Neural crest cell (in vitro differentiated cells): ENCODE measurements around the gene LRRC8E. TPM values are rescaled to one million over a fixed set of nuclear protein-coding genes. Genes with fewer than 3 reads are reported as not detected.

Experiments
- DNase-seq: peaks from one replicate; pipeline ENCODE4 v3.0.0; 2021; ENCODE audit warnings: low read depth, mixed read lengths, low spot score
- H3K27ac Mint-ChIP-seq: one replicate; pipeline ENCODE4 v1.8.0; 2021; ENCODE audit warnings: mild to moderate bottlenecking, mixed read lengths; ENCODE audit not compliant: unreplicated experiment
- H3K27me3 Mint-ChIP-seq: 2 replicates; pipeline ENCODE4 v1.8.0; 2021; ENCODE audit warnings: low read depth, mild to moderate bottlenecking, mixed read lengths
- H3K36me3 Mint-ChIP-seq: 2 replicates; pipeline ENCODE4 v1.8.0; 2021; ENCODE audit warnings: low read depth, mild to moderate bottlenecking, mixed read lengths
- H3K4me1 Mint-ChIP-seq: 2 replicates; pipeline ENCODE4 v1.8.0; 2021; ENCODE audit warnings: mixed read lengths
- H3K4me3 Mint-ChIP-seq: one replicate; pipeline ENCODE4 v1.8.0; 2021; ENCODE audit warnings: mild to moderate bottlenecking, mixed read lengths
- H3K9me3 Mint-ChIP-seq: 2 replicates; pipeline ENCODE4 v1.8.0; 2021; ENCODE audit warnings: mixed read lengths
- total RNA-seq: library from RNA; stranded (reverse); gene quantifications from 2 replicates; pipeline ENCODE4 v1.2.1, GENCODE V29; 2021
- TF ChIP-seq, protein P1 (sequence below): fragments of 200-600 bp; sonication (generic); conservative IDR thresholded peaks from 2 replicates; pipeline ENCODE4 v1.5.0; 2021; ENCODE audit warnings: antibody characterized with exemption, mild to moderate bottlenecking

LRRC8E gene
- total RNA-seq, 1 donor from 2014 or later, result 0.51 TPM

DNA sequence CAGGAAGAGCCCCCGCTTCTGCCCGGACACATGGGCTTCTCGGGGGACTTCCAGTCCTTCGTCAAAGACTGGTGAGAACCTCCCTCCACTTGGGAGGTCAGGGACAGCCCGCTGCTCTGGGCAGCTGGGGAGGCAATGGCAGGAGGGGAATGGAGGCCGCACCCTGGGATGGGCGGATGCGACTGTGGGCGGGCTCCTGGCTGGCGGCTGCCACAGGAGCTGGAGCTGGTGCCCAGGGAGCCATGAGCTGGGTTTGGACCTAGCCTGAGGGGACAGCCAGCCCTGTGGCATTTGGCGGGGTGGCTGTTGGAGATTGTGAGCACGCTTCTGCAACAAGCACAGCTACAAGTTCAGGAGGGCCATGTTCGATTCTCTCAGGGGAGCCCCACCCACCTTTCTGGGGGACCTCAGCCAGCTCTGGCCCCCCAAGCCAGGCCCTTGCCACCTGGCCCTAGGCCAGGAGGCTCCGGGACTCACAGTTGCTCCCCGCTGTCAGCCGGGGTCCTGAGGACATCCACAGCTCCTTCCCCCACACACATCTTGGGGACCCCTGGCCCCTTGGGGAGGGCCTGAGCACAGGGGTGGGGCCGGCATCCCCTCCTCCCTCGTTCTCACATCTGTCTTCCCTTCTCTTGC lies 23.3 kb downstream of the LRRC8E start:
- peak overlapping the region; percentile 51 for H3K4me3 Mint-ChIP-seq
- TF ChIP-seq, protein P1, sequence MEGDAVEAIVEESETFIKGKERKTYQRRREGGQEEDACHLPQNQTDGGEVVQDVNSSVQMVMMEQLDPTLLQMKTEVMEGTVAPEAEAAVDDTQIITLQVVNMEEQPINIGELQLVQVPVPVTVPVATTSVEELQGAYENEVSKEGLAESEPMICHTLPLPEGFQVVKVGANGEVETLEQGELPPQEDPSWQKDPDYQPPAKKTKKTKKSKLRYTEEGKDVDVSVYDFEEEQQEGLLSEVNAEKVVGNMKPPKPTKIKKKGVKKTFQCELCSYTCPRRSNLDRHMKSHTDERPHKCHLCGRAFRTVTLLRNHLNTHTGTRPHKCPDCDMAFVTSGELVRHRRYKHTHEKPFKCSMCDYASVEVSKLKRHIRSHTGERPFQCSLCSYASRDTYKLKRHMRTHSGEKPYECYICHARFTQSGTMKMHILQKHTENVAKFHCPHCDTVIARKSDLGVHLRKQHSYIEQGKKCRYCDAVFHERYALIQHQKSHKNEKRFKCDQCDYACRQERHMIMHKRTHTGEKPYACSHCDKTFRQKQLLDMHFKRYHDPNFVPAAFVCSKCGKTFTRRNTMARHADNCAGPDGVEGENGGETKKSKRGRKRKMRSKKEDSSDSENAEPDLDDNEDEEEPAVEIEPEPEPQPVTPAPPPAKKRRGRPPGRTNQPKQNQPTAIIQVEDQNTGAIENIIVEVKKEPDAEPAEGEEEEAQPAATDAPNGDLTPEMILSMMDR, result no peak
- no peak overlapping the region for H3K27ac Mint-ChIP-seq

DNA sequence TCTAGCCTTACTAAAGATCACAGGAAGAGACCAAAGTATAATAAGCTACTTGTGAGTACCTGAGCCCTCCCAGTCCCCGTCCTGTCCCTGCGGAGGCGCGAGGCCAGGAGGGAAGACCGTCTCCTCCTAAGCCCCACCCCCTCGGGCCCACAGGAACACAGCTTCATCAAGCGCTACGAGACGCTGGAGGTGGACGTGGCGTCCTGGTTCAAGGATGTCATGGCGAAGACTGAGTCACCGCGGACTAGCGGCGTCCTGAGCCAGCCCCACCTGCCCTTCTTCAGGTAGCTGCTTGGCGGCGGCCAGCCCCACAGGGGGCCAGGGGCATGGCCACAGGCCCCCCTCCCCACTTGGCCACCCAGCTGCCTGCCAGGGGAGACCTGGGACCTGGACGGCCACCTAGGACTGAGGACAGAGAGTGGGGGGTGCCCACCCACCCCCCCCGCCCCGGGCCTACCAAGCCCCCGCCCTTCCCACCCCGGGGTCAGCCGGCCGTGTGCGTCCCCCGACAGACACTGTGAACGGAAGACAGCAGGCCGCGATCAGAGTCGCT lies 23.9 kb downstream of the LRRC8E start:
- peaks cover 10% of the 10 kb centered on the region for H3K4me1 Mint-ChIP-seq
- H3K36me3 Mint-ChIP-seq, result no peaks in the 10 kb centered on the region
- peak overlapping the region; percentile 51 for H3K4me3 Mint-ChIP-seq
- TF ChIP-seq, protein P1, result no peak
- H3K27ac Mint-ChIP-seq, result no peak overlapping the region
- DNase-seq, result no peak
- H3K9me3 Mint-ChIP-seq, result no peaks in the 10 kb centered on the region
- H3K27me3 Mint-ChIP-seq, result peaks cover 41% of the 10 kb centered on the region

More for the DNA sequence above, 23.3 kb downstream of the LRRC8E start:
- H3K36me3 Mint-ChIP-seq, result no peaks in the 10 kb centered on the region
- H3K9me3 Mint-ChIP-seq, result no peaks in the 10 kb centered on the region
- no peak for DNase-seq
- H3K27me3 Mint-ChIP-seq, result peaks cover 36% of the 10 kb centered on the region
- peaks cover 6% of the 10 kb centered on the region for H3K4me1 Mint-ChIP-seq

DNA sequence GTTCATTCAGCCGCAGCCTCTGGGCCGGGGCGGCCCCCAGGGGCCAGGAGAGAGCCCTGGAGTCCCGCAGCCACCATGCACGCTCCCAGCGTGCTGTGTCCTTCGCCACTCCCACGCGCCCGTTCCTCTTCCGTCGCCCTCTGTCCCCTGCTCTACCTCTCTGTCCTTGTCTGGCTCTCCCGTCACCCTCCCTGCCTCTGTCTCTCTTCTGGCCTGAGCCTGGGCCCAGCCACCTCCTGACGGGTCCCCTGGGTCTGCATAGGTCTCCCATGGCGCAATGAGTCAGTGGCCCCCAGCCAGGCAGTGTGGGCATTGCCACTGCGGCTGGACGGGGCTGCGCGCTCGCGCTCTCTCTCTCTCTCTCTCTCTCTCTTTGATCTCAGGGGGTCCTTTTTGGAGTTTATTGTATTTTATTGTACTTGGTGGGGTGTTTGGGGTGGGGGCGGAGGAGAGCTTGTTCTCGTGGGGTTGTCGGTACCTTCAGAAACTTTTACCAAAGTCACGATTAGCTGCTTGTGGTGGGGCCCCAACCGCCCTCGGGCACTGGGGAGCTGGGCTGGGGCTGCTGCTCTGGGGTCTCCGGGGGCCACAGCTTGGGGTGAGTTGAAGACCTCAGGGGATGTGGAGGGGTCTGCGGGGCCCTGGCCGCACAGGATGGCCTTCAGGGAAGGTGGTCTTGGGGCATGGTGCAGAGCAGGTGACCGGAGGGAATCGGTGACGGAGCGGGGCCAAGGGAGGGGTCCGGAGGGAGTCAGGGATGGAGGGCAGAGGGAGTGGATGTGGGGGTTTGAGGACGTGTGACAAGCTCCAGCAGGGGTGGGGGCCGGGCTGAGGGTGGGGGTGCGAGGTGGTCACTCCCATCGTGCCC lies 24.6 kb downstream of the LRRC8E start:
- Mint-ChIP-seq H3K4me3 (peak overlapping the region; percentile 64), H3K4me1 (peaks cover 10% of the 10 kb centered on the region), H3K9me3 (no peaks in the 10 kb centered on the region), H3K36me3 (no peaks in the 10 kb centered on the region), H3K27me3 (peaks cover 46% of the 10 kb centered on the region), H3K27ac (no peak overlapping the region)
- TF ChIP-seq, protein P1, result no peak
- no peak for DNase-seq

DNA sequence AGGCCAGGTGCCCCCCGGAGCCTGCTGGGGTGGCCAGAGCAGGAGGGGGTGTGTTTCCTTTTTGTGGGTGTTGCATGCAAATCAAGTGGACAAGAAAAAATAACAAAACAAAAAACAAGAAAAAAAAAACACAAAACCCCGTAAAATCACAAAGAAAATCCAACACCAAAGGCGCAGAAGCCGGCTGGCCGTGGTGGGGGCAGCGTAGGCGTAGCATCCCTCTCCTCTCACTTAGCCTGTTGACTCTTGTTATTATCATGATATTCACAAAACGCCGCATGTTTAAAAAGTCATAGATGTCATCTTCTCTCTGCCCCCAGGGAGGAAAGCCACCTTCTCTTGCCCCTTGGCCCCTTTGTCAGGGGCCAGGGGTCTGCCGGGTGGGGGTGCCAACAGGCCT lies 25.3 kb downstream of the LRRC8E start:
- TF ChIP-seq, protein P1, result no peak
- peaks cover 53% of the 10 kb centered on the region for H3K27me3 Mint-ChIP-seq
- no peak for DNase-seq
- no peaks in the 10 kb centered on the region for H3K9me3 Mint-ChIP-seq
- H3K4me3 Mint-ChIP-seq, result peak overlapping the region; percentile 59
- no peaks in the 10 kb centered on the region for H3K36me3 Mint-ChIP-seq
- H3K27ac Mint-ChIP-seq, result no peak overlapping the region
- peaks cover 10% of the 10 kb centered on the region for H3K4me1 Mint-ChIP-seq

DNA sequence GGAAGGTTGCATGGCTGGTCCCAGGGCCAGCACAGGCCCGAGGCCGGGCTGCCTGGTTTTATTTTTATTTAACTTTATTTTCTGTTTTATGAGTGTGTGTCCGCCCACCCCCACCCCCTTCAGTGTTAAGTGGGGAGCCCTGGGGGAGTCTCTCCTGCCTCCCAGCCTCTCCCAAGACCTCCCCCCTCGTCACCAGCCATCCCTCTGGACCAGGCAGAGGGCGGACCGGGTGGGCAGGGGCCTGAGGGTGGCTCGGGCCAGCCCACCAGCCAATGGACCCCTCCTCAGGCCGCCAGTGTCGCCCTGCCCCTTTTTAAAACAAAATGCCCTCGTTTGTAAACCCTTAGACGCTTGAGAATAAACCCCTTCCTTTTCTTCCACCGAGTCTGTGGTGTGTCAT lies 25.8 kb downstream of the LRRC8E start:
- Mint-ChIP-seq H3K4me3 (peak overlapping the region; percentile 34), H3K4me1 (peaks cover 10% of the 10 kb centered on the region), H3K27me3 (peaks cover 56% of the 10 kb centered on the region), H3K9me3 (no peaks in the 10 kb centered on the region), H3K27ac (no peak overlapping the region), H3K36me3 (no peaks in the 10 kb centered on the region)
- TF ChIP-seq, protein P1, result no peak
- no peak for DNase-seq
